Panc1 (cell line): Measurements from ENCODE around the gene MBOAT7.

Experiments used
- POLR2AphosphoS5 ChIP-seq: IDR thresholded peaks from 2 replicates; pipeline ENCODE4 v1.6.1; 2012; ENCODE audit warnings: mild to moderate bottlenecking, low read depth, low read length, moderate library complexity
- TCF7L2 ChIP-seq: IDR thresholded peaks from 2 replicates; pipeline ENCODE4 v1.6.1; 2011; ENCODE audit warnings: mild to moderate bottlenecking, low read depth, low read length, inconsistent platforms
- TF ChIP-seq, protein P1 (sequence below), 2 experiments: IDR thresholded peaks; 2 replicates each; pipeline ENCODE4 v1.6.1; 2011 to 2012; ENCODE audit warnings: low read depth in 2 of 2, control low read depth in 1 of 2, low read length in 1 of 2, mild to moderate bottlenecking in 1 of 2, moderate library complexity in 1 of 2; ENCODE audit not compliant: insufficient read depth in 1 of 2
- TF ChIP-seq, protein P2 (sequence below): fragments of 450-650 bp; IDR thresholded peaks from 2 replicates; pipeline ENCODE4 v1.5.1; 2017; ENCODE audit warnings: mild to moderate bottlenecking

DNA sequence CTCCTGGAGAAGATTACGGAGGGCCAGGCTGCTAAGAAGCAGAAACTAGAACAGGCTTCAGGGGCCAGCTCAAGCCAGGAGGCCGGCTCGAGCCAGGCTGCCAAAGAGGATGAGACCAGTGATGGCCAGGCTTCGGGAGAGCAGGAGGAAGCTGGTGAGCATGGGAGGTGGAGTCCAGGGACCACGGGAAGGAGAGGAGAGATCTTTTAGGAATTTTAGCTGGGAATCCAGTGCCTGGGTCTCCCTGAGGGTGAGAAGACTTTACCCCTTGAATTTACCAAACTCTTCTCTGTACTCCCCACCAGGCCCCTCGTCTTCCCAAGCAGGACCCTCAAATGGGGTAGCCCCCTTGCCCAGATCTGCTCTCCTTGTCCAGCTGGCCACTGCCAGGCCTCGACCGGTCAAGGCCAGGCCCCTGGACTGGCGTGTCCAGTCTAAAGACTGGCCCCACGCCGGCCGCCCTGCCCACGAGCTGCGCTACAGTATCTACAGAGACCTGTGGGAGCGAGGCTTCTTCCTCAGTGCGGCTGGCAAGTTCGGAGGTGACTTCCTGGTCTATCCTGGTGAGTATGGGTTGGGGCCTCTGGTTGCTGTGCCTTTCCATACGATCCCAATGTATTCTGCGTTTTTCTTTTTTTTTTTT is 2.6 kb upstream of the MBOAT7 start:
- TF ChIP-seq POLR2AphosphoS5: no peak
- TF ChIP-seq, protein P1, sequence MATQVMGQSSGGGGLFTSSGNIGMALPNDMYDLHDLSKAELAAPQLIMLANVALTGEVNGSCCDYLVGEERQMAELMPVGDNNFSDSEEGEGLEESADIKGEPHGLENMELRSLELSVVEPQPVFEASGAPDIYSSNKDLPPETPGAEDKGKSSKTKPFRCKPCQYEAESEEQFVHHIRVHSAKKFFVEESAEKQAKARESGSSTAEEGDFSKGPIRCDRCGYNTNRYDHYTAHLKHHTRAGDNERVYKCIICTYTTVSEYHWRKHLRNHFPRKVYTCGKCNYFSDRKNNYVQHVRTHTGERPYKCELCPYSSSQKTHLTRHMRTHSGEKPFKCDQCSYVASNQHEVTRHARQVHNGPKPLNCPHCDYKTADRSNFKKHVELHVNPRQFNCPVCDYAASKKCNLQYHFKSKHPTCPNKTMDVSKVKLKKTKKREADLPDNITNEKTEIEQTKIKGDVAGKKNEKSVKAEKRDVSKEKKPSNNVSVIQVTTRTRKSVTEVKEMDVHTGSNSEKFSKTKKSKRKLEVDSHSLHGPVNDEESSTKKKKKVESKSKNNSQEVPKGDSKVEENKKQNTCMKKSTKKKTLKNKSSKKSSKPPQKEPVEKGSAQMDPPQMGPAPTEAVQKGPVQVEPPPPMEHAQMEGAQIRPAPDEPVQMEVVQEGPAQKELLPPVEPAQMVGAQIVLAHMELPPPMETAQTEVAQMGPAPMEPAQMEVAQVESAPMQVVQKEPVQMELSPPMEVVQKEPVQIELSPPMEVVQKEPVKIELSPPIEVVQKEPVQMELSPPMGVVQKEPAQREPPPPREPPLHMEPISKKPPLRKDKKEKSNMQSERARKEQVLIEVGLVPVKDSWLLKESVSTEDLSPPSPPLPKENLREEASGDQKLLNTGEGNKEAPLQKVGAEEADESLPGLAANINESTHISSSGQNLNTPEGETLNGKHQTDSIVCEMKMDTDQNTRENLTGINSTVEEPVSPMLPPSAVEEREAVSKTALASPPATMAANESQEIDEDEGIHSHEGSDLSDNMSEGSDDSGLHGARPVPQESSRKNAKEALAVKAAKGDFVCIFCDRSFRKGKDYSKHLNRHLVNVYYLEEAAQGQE (IDR thresholded peaks at IDR 0.05; ENCODE audit: insufficient read depth in 1 of 2, low read depth in 2 of 2, low read length in 1 of 2): no peak
- TF ChIP-seq, protein P2, sequence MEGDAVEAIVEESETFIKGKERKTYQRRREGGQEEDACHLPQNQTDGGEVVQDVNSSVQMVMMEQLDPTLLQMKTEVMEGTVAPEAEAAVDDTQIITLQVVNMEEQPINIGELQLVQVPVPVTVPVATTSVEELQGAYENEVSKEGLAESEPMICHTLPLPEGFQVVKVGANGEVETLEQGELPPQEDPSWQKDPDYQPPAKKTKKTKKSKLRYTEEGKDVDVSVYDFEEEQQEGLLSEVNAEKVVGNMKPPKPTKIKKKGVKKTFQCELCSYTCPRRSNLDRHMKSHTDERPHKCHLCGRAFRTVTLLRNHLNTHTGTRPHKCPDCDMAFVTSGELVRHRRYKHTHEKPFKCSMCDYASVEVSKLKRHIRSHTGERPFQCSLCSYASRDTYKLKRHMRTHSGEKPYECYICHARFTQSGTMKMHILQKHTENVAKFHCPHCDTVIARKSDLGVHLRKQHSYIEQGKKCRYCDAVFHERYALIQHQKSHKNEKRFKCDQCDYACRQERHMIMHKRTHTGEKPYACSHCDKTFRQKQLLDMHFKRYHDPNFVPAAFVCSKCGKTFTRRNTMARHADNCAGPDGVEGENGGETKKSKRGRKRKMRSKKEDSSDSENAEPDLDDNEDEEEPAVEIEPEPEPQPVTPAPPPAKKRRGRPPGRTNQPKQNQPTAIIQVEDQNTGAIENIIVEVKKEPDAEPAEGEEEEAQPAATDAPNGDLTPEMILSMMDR: no peak
- no peak for TF ChIP-seq TCF7L2
